ENCODE data around the gene HES4.
"Not testable (repeated sequence)": the region's sequence is repeated elsewhere in the genome, so short reads cannot be mapped to it uniquely, and the experiment has no call there.

HES4 gene

DNA sequence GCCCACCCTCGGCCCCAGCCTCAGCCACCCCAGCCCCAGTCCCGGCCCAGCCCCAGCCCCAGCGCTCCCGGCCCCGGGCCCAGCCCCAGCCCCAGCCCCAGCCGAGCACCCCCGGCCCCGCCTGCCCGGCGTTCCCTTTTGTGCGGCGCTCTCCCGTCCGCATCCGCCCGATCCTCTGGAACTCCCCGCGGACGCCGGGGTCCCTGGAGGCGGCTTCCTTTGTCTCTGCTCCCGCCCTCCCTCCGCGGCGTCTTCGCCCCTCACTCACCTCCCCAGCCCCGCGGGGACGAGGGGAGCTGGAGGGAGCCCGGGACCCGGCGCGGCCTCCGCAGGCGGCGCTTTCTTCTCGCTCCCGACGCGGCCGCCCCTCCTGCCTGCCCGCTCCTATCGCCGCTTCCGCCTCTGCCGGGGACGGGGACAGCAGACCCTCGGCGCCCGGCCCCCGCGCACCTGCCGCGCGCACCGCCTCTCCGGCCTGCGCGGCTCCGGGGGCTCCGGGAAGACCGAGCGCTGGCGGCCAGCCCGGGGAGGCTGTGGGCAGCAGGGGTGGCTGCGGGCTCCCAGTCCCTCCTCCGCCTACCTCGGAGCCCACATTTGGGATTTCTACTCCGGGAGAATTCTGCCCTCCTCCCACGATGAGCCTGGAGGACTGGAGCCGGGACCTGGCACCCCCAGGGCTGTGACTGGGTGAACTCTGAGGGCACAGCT is 34.0 kb upstream of the HES4 start:
- peaks cover 25% of the 10 kb centered on the region for H3K4me1 ChIP-seq (ENCODE audit: control insufficient read depth, insufficient read depth, low read length)
- no peak overlapping the region for H3K27ac ChIP-seq (ENCODE audit: insufficient read depth, low read depth, low read length, poor library complexity, severe bottlenecking)
- no peaks in the 10 kb centered on the region for H3K9me3 ChIP-seq (ENCODE audit: control insufficient read depth, low read length)
- H3K36me3 ChIP-seq (ENCODE audit: control insufficient read depth, insufficient read depth, low read length) = peaks cover 3% of the 10 kb centered on the region
- peaks cover 36% of the 10 kb centered on the region for H3K27me3 ChIP-seq (ENCODE audit: control insufficient read depth, insufficient read depth, low read length, poor library complexity, severe bottlenecking)
- H3K4me3 ChIP-seq (ENCODE audit: insufficient read depth, low read depth, low read length) = peak overlapping the region; percentile 44
- 1 to 2% methylated on average over 71 of the region's 71 CpGs for WGBS, 2 experiments

DNA sequence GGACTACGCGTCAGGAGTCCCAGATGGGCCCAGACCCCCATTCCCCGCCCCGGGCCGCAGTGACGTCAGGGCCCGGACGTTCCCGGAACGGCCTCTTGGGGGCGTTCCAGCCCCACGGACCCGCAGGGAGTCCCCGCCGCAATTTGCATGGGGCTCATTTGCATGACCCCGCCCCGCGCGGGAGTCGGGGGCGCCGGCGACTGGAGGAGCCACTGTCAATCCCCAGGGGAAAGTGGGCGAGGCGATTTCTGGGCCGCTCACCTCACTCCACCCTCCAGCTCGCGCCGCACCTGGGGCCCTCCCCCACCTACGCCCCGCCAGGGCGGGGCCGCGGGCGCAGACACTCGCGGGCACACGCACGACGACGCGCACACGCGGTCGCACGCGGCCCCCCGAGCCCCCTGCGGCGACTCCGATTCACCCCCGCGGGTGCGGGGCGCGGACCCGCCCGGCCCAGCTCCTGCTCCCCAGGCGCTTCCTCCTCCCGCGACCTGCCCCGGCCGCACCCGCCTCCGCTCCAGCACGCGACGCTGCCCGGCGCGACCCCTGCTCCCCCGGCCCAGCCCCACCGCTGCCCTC is 33.2 kb upstream of the HES4 start:
- H3K36me3 ChIP-seq (ENCODE audit: control insufficient read depth, insufficient read depth, low read length) = peaks cover 3% of the 10 kb centered on the region
- 0% methylated on average over 73 of the region's 73 CpGs for WGBS, 2 experiments
- H3K4me3 ChIP-seq (ENCODE audit: insufficient read depth, low read depth, low read length) = peak overlapping the region; percentile 44
- no peaks in the 10 kb centered on the region for H3K9me3 ChIP-seq (ENCODE audit: control insufficient read depth, low read length)
- peaks cover 29% of the 10 kb centered on the region for H3K27me3 ChIP-seq (ENCODE audit: control insufficient read depth, insufficient read depth, low read length, poor library complexity, severe bottlenecking)
- peaks cover 24% of the 10 kb centered on the region for H3K4me1 ChIP-seq (ENCODE audit: control insufficient read depth, insufficient read depth, low read length)
- H3K27ac ChIP-seq (ENCODE audit: insufficient read depth, low read depth, low read length, poor library complexity, severe bottlenecking) = no peak overlapping the region

DNA sequence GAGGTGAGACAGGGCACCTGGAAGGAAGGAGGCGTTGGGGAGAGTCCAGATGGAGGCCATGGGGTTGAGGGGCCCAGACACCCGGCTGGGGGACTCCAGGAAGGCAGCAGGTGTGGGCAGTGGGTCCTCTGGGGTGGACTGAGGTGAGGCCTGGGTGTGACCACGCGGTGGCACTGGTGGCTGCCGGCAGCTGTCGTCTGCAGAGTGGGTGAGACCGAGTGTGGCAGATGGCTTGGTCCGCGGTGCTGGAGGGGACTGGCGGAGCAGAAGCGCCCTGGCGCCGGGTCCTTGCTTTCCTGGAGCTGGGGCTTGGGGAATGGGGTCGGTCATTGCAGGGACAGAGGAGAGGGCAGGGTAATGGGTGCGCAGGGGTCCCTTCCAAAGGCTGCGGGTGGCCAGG is 32.5 kb upstream of the HES4 start:
- H3K4me3 ChIP-seq (ENCODE audit: insufficient read depth, low read depth, low read length) = no peak overlapping the region
- no peak overlapping the region for H3K27ac ChIP-seq (ENCODE audit: insufficient read depth, low read depth, low read length, poor library complexity, severe bottlenecking)
- H3K4me1 ChIP-seq (ENCODE audit: control insufficient read depth, insufficient read depth, low read length) = peaks cover 21% of the 10 kb centered on the region
- WGBS, 2 experiments = 58% methylated on average over 16 of the region's 16 CpGs
- peaks cover 3% of the 10 kb centered on the region for H3K36me3 ChIP-seq (ENCODE audit: control insufficient read depth, insufficient read depth, low read length)
- peaks cover 23% of the 10 kb centered on the region for H3K27me3 ChIP-seq (ENCODE audit: control insufficient read depth, insufficient read depth, low read length, poor library complexity, severe bottlenecking)
- no peaks in the 10 kb centered on the region for H3K9me3 ChIP-seq (ENCODE audit: control insufficient read depth, low read length)

DNA sequence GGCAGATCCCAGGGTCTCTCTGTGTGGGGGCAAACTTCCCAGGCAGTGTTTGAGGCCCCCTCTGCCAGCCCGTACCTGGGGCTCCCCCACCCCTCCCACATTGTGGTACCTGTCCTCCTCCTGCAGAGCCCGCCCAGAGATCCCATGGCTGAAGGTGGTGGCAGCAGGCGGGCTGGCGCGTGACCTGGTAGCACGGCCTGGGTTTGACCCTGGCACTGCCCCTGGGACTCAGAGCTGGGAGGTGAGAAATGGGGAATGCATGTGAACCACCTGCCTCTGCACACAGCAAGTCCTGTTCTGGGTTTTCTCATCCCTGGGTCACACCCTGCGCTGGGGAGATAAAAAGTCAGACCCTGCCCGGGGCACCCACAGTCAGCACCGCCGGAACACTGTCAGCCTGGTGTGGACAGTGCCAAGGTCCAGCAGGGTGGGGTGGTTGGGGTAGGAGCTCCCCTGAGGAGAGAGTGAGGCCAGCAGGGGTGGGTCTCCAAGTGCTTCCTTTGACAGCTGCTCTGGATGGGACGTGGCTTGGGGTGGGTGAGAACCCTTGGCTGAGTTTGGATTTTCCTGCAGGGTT is 31.9 kb upstream of the HES4 start:
- peaks cover 22% of the 10 kb centered on the region for H3K4me1 ChIP-seq (ENCODE audit: control insufficient read depth, insufficient read depth, low read length)
- no peak overlapping the region for H3K4me3 ChIP-seq (ENCODE audit: insufficient read depth, low read depth, low read length)
- no peak overlapping the region for H3K27ac ChIP-seq (ENCODE audit: insufficient read depth, low read depth, low read length, poor library complexity, severe bottlenecking)
- peaks cover 3% of the 10 kb centered on the region for H3K36me3 ChIP-seq (ENCODE audit: control insufficient read depth, insufficient read depth, low read length)
- WGBS, 2 experiments = 91 to 93% methylated on average over 11 of the region's 11 CpGs
- peaks cover 17% of the 10 kb centered on the region for H3K27me3 ChIP-seq (ENCODE audit: control insufficient read depth, insufficient read depth, low read length, poor library complexity, severe bottlenecking)
- H3K9me3 ChIP-seq (ENCODE audit: control insufficient read depth, low read length) = no peaks in the 10 kb centered on the region

GRCh38 chr1:1030867-1031658 is 31.2 kb upstream of the HES4 start:
- WGBS, 2 experiments = 49% methylated on average over 7 of the region's 7 CpGs
- peaks cover 29% of the 10 kb centered on the region for H3K4me1 ChIP-seq (ENCODE audit: control insufficient read depth, insufficient read depth, low read length)
- H3K4me3 ChIP-seq (ENCODE audit: insufficient read depth, low read depth, low read length); H3K9me3 ChIP-seq (ENCODE audit: control insufficient read depth, low read length); H3K27ac ChIP-seq (ENCODE audit: insufficient read depth, low read depth, low read length, poor library complexity, severe bottlenecking); H3K36me3 ChIP-seq (ENCODE audit: control insufficient read depth, insufficient read depth, low read length): not testable (repeated sequence)
- H3K27me3 ChIP-seq (ENCODE audit: control insufficient read depth, insufficient read depth, low read length, poor library complexity, severe bottlenecking) = peaks cover 14% of the 10 kb centered on the region

GRCh38 chr1:1027791-1028190 is 27.9 kb upstream of the HES4 start:
- Histone ChIP-seq H3K9me3 (ENCODE audit: control insufficient read depth, low read length) (no peaks in the 10 kb centered on the region), H3K4me1 (ENCODE audit: control insufficient read depth, insufficient read depth, low read length) (peaks cover 46% of the 10 kb centered on the region), H3K27me3 (ENCODE audit: control insufficient read depth, insufficient read depth, low read length, poor library complexity, severe bottlenecking) (no peaks in the 10 kb centered on the region), H3K27ac (ENCODE audit: insufficient read depth, low read depth, low read length, poor library complexity, severe bottlenecking) (no peak overlapping the region), H3K36me3 (ENCODE audit: control insufficient read depth, insufficient read depth, low read length) (no peaks in the 10 kb centered on the region), H3K4me3 (ENCODE audit: insufficient read depth, low read depth, low read length) (no peak overlapping the region)
- 90 to 91% methylated on average over 17 of the region's 17 CpGs for WGBS, 2 experiments

- Histone ChIP-seq H3K4me1 (ENCODE audit: control insufficient read depth, insufficient read depth, low read length) (peaks cover 49% of the 10 kb centered on the region), H3K27me3 (ENCODE audit: control insufficient read depth, insufficient read depth, low read length, poor library complexity, severe bottlenecking) (no peaks in the 10 kb centered on the region), H3K4me3 (ENCODE audit: insufficient read depth, low read depth, low read length) (no peak overlapping the region), H3K36me3 (ENCODE audit: control insufficient read depth, insufficient read depth, low read length) (no peaks in the 10 kb centered on the region), H3K27ac (ENCODE audit: insufficient read depth, low read depth, low read length, poor library complexity, severe bottlenecking) (no peak overlapping the region), H3K9me3 (ENCODE audit: control insufficient read depth, low read length) (no peaks in the 10 kb centered on the region)
- 85 to 88% methylated on average over 21 of the region's 21 CpGs for WGBS, 2 experiments
Measured at GRCh38 chr1:1026599-1027413, 26.9 kb upstream of the HES4 start.

- Histone ChIP-seq H3K27me3 (ENCODE audit: control insufficient read depth, insufficient read depth, low read length, poor library complexity, severe bottlenecking) (no peaks in the 10 kb centered on the region), H3K27ac (ENCODE audit: insufficient read depth, low read depth, low read length, poor library complexity, severe bottlenecking) (no peak overlapping the region), H3K4me3 (ENCODE audit: insufficient read depth, low read depth, low read length) (no peak overlapping the region), H3K9me3 (ENCODE audit: control insufficient read depth, low read length) (no peaks in the 10 kb centered on the region), H3K4me1 (ENCODE audit: control insufficient read depth, insufficient read depth, low read length) (peaks cover 47% of the 10 kb centered on the region), H3K36me3 (ENCODE audit: control insufficient read depth, insufficient read depth, low read length) (no peaks in the 10 kb centered on the region)
- WGBS, 2 experiments = 83 to 84% methylated on average over 8 to 9 of the region's 10 CpGs
Measured at GRCh38 chr1:1025730-1026129, 25.8 kb upstream of the HES4 start.

DNA sequence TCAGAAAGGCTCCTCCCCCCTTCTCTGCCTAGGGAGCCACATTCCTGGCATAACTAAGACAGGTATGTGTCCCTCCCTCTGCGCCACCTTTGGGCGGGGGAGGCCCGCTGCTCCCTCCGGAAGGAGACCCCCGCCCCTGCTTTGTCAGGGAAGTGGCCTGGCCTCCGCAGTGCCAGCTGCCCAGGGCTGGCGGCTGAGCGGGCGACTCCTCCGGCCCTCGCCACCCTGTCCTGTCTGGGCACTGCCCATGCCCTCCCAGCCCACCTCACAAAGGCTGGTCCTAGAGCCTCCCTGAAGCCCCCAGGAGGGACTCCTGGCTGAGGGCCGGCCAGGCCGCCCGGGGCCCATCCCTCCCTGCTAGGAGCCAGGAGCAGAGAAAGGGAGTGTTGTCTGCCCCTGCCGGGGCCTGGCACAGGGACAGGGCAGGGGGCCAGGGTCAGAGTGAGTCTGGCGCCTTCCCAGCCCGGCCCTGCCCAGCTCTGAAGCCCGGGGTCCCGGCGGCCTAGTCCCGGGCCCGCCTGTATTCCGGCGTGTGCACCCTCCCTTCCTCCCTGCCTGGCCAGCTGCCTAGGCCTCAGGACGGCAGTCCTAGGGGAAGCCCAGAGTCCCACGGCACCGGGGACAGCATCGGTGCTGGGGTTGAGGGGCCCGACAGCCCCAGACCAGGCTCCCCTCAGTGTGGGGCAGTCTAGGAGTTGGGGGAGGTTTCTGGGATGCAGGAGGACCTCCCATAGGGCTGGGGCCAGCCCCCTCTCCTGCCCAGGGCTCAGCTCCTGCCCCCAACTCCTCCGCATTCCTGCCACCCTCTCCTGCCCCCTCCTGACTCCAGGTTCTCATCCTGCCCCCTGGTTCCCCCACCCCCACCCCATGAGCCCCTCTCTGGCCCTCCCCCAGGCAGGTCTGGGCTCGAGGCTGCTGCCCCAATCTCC is 25.1 kb upstream of the HES4 start:
- WGBS, 2 experiments = 65 to 66% methylated on average over 30 to 31 of the region's 31 CpGs
- peaks cover 47% of the 10 kb centered on the region for H3K4me1 ChIP-seq (ENCODE audit: control insufficient read depth, insufficient read depth, low read length)
- no peaks in the 10 kb centered on the region for H3K27me3 ChIP-seq (ENCODE audit: control insufficient read depth, insufficient read depth, low read length, poor library complexity, severe bottlenecking)
- no peak overlapping the region for H3K27ac ChIP-seq (ENCODE audit: insufficient read depth, low read depth, low read length, poor library complexity, severe bottlenecking)
- no peak overlapping the region for H3K4me3 ChIP-seq (ENCODE audit: insufficient read depth, low read depth, low read length)
- no peaks in the 10 kb centered on the region for H3K36me3 ChIP-seq (ENCODE audit: control insufficient read depth, insufficient read depth, low read length)
- H3K9me3 ChIP-seq (ENCODE audit: control insufficient read depth, low read length) = no peaks in the 10 kb centered on the region

All from ectodermal cell (in vitro differentiated cells).